ENCODE data around the gene DNAH9. TPM values are rescaled to one million over a fixed set of nuclear protein-coding genes. Genes with fewer than 3 reads are reported as not detected.
A peak's percentile ranks its signal among the peaks of the same experiment; 100 is the strongest.

The DNAH9 gene
- total and polyA plus RNA-seq, 4 donors: 9.2 to 23.4 (median 18.3) TPM

- Histone ChIP-seq H3K9me3 (ENCODE audit: control insufficient read depth, insufficient read depth, low read length) (no peaks in the 10 kb centered on the region), H3K36me3 (ENCODE audit: control insufficient read depth, insufficient read depth, low read length) (peaks cover 4% of the 10 kb centered on the region), H3K4me3 (ENCODE audit: low read depth, low read length) (no peak overlapping the region), H3K27me3 (ENCODE audit: control insufficient read depth, insufficient read depth, low read length) (no peaks in the 10 kb centered on the region), H3K4me1 (ENCODE audit: control insufficient read depth, insufficient read depth, low read length) (no peaks in the 10 kb centered on the region), H3K27ac (ENCODE audit: low read depth, low read length) (no peak overlapping the region)
- DNase-seq (ENCODE audit: low read depth in 4 of 6, low spot score in 6 of 6): no peak
- WGBS (ENCODE audit: insufficient coverage): 82% methylated on average over 8 of the region's 9 CpGs
These were observed 14.8 kb upstream of the DNAH9 start for GRCh38 chr17:11583306-11583992.

DNA sequence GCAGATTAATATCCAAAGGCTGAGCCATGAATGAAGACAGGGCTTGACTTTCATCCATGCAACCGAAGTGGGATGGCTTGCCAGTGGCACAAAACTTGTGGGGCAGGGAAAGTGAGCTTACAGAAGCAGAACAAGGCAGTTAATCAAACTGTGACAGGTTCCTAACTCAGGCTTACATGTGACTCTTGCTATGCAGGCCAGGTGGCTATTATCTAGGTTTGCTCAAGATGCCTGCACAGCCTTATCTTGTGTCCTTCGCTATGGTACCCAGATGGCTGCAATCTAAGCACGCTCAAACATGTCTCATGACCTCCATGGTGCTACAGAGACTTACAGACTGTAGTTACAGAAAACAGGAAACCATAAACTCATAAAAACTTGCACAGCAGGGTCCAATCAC is 8.6 kb upstream of the DNAH9 start:
- Histone ChIP-seq H3K36me3 (ENCODE audit: control insufficient read depth, insufficient read depth, low read length) (no peaks in the 10 kb centered on the region), H3K9me3 (ENCODE audit: control insufficient read depth, insufficient read depth, low read length) (no peaks in the 10 kb centered on the region), H3K4me3 (ENCODE audit: low read depth, low read length) (no peak overlapping the region), H3K4me1 (ENCODE audit: control insufficient read depth, insufficient read depth, low read length) (no peaks in the 10 kb centered on the region), H3K27me3 (ENCODE audit: control insufficient read depth, insufficient read depth, low read length) (no peaks in the 10 kb centered on the region), H3K27ac (ENCODE audit: low read depth, low read length) (no peak overlapping the region)
- 91% methylated on average over 2 of the region's 3 CpGs for WGBS (ENCODE audit: insufficient coverage)
- DNase-seq (ENCODE audit: low read depth in 4 of 6, low spot score in 6 of 6): no peak

- DNase-seq (ENCODE audit: low read depth in 4 of 6, low spot score in 6 of 6): no peak
- Histone ChIP-seq H3K36me3 (ENCODE audit: control insufficient read depth, insufficient read depth, low read length) (no peaks in the 10 kb centered on the region), H3K4me3 (ENCODE audit: low read depth, low read length) (no peak overlapping the region), H3K9me3 (ENCODE audit: control insufficient read depth, insufficient read depth, low read length) (no peaks in the 10 kb centered on the region), H3K27me3 (ENCODE audit: control insufficient read depth, insufficient read depth, low read length) (no peaks in the 10 kb centered on the region), H3K27ac (ENCODE audit: low read depth, low read length) (no peak overlapping the region), H3K4me1 (ENCODE audit: control insufficient read depth, insufficient read depth, low read length) (peaks cover 8% of the 10 kb centered on the region)
- WGBS (ENCODE audit: insufficient coverage): no CpG with 5 or more reads among the region's 5 CpGs
These were observed 3.4 kb downstream of the DNAH9 start for GRCh38 chr17:11601661-11602060.

DNA sequence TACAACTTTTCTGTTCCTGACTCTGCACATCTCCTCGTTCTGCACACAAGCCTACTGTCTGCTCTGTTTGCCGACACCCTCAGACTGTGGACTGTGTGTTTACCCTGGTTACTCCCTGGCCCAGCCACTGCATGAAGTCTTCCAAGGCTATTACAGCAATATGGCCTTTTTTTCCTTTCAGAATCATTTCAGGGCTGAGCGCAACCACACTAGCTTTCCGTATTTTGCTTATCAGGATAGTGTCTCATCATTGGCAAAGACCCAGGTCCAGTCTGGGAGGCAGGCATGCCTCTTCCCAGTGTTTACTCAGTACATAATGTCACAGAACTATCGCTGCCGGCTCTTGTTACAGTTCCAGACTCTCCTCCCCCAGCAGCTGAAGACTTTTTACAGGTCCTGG is 10.1 kb downstream of the DNAH9 start:
- Histone ChIP-seq H3K27me3 (ENCODE audit: control insufficient read depth, insufficient read depth, low read length) (no peaks in the 10 kb centered on the region), H3K4me1 (ENCODE audit: control insufficient read depth, insufficient read depth, low read length) (peaks cover 5% of the 10 kb centered on the region), H3K4me3 (ENCODE audit: low read depth, low read length) (no peak overlapping the region), H3K27ac (ENCODE audit: low read depth, low read length) (no peak overlapping the region), H3K36me3 (ENCODE audit: control insufficient read depth, insufficient read depth, low read length) (peaks cover 3% of the 10 kb centered on the region), H3K9me3 (ENCODE audit: control insufficient read depth, insufficient read depth, low read length) (no peaks in the 10 kb centered on the region)
- peak in 4 of 6 donors; percentile 22 to 90 (median 36) for DNase-seq (ENCODE audit: low read depth in 4 of 6, low spot score in 6 of 6)
- WGBS (ENCODE audit: insufficient coverage): 22% methylated on average over 6 of the region's 6 CpGs

DNA sequence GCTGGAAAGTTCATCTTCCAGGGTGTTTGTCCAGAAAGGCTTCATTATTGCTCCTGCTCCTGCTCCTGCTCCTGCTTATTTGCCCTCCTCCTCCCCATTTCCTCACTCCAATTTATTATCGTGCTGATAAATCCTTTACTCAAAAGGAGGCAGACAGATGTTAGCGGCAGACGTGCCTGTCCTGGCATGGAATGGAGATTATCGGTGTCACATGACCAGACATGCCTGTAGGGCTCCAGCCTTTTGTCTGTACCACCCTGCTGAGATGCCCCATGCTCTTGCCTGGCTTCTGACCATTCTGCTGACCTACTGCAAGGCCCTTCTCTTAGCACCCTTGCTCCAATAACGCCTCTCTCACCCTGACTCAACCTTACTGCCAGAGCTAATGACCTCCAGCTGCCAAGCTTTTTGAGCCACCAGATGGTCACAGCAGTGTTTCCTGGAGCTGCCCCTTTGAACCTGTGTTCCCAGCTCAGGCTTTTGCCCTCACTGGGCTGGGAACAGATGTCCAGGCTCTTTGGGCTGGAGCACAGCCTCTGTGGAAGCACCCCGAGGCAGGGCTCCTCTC is 12.8 kb downstream of the DNAH9 start:
- Histone ChIP-seq H3K36me3 (ENCODE audit: control insufficient read depth, insufficient read depth, low read length) (peaks cover 3% of the 10 kb centered on the region), H3K4me1 (ENCODE audit: control insufficient read depth, insufficient read depth, low read length) (peaks cover 5% of the 10 kb centered on the region), H3K27ac (ENCODE audit: low read depth, low read length) (no peak overlapping the region), H3K4me3 (ENCODE audit: low read depth, low read length) (no peak overlapping the region), H3K27me3 (ENCODE audit: control insufficient read depth, insufficient read depth, low read length) (no peaks in the 10 kb centered on the region), H3K9me3 (ENCODE audit: control insufficient read depth, insufficient read depth, low read length) (no peaks in the 10 kb centered on the region)
- 68% methylated on average over 6 of the region's 6 CpGs for WGBS (ENCODE audit: insufficient coverage)
- DNase-seq (ENCODE audit: low read depth in 4 of 6, low spot score in 6 of 6): peak in 1 of 6 donors; percentile 20

DNA sequence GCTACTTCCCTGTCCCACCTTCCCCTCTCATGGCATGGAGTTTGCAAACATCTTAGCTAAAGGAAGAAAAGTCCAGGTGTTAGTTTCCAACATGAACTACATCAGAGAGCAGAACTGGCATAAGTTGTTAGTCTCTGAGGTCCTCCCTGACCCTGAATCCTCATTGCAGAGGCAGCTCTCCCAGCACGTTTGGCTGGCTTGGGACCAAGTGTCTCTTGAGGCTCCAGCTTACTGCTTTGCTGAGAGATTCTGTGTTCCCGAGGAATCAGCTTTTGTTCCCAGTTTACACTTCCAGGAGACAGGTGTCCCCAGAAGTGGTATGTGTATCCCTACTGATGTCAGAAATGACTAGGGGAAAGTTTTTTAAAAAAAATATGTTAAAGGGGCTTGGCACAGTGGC is 14.7 kb downstream of the DNAH9 start:
- H3K4me1 ChIP-seq (ENCODE audit: control insufficient read depth, insufficient read depth, low read length): peaks cover 4% of the 10 kb centered on the region
- H3K4me3 ChIP-seq (ENCODE audit: low read depth, low read length): no peak overlapping the region
- DNase-seq (ENCODE audit: low read depth in 4 of 6, low spot score in 6 of 6): no peak
- H3K27ac ChIP-seq (ENCODE audit: low read depth, low read length): no peak overlapping the region
- H3K27me3 ChIP-seq (ENCODE audit: control insufficient read depth, insufficient read depth, low read length): no peaks in the 10 kb centered on the region
- H3K9me3 ChIP-seq (ENCODE audit: control insufficient read depth, insufficient read depth, low read length): no peaks in the 10 kb centered on the region
- H3K36me3 ChIP-seq (ENCODE audit: control insufficient read depth, insufficient read depth, low read length): peaks cover 6% of the 10 kb centered on the region
- 23% methylated on average over 2 of the region's 2 CpGs for WGBS (ENCODE audit: insufficient coverage)

DNA sequence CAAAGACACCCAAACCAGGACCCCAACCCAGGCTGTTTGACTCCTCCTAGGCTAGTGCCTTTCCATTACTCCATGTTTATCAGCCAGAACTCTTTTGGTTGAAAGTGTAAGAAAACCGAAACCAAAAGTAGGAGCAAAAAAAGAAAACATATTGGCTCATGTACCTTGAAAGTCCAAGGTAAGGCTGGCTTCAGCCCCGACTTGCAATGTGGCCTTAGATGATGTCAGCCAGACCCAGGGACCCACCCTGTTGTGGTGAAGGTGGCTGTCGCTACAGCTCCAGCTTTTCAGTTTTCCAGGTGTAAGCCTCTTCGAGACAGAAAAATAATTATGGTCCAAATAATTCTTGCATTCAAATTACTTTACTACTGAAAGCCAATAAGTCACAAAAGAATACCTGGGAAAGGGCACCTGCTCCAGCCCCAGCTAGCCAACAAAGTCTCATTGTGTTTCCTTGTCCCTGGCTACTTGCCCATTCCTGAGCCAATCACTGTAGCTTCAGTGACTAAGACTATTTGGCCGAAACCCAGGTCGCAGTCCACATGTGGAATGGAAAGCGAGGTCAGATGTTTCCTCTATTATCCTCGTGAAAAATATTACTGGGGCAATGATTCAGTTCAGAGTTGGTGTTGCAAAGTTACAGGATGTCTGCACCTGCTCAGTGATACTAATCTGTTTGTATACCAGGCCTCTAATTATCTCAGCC is 20.7 kb downstream of the DNAH9 start:
- no peak overlapping the region for H3K4me3 ChIP-seq (ENCODE audit: low read depth, low read length)
- 93% methylated on average over 4 of the region's 8 CpGs for WGBS (ENCODE audit: insufficient coverage)
- H3K9me3 ChIP-seq (ENCODE audit: control insufficient read depth, insufficient read depth, low read length): no peaks in the 10 kb centered on the region
- DNase-seq (ENCODE audit: low read depth in 4 of 6, low spot score in 6 of 6): no peak
- H3K27ac ChIP-seq (ENCODE audit: low read depth, low read length): no peak overlapping the region
- H3K4me1 ChIP-seq (ENCODE audit: control insufficient read depth, insufficient read depth, low read length): peaks cover 5% of the 10 kb centered on the region
- no peaks in the 10 kb centered on the region for H3K27me3 ChIP-seq (ENCODE audit: control insufficient read depth, insufficient read depth, low read length)
- peaks cover 3% of the 10 kb centered on the region for H3K36me3 ChIP-seq (ENCODE audit: control insufficient read depth, insufficient read depth, low read length)

DNA sequence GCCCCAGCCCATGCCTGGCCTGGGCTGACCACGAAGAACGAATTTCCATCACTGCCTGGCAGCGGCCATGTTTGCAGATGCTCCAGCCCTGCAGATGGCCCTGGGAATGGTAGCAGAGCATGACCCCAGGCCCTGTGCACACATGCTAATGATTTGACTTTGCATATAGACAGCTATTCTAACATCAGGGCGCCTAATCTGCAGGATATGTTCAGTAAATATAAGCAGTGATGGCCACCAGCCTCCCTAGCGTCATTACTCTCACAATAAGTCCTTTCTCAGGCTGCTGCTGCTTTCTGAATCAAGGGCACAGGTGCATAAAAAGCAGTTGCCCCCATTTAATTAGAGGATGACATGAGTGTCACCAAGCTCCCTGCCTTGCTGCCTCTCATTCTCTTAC is 24.2 kb downstream of the DNAH9 start:
- WGBS (ENCODE audit: insufficient coverage): 51% methylated on average over 4 of the region's 5 CpGs

DNA sequence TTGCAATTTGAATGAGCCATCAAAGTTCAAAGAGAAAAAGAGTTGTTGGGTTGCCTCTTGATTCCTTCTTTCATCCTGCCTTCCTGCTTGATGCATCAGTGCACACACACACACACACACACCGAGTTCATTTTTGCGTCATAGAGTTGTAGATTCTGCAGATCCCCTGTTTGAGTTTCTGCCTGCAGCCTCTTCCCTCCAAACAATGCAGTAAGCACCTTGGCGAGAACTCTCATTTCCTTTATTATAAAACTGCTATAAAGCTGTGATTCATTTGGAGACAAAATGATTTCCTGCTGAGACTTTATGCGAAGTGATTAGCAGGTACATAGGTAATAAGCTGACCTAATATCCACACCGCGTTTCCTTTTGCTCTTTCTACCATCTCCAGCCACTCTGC is 26.7 kb downstream of the DNAH9 start:
- peak in 1 of 6 donors; percentile 78 for DNase-seq (ENCODE audit: low read depth in 4 of 6, low spot score in 6 of 6)
- Histone ChIP-seq H3K9me3 (ENCODE audit: control insufficient read depth, insufficient read depth, low read length) (no peaks in the 10 kb centered on the region), H3K4me3 (ENCODE audit: low read depth, low read length) (no peak overlapping the region), H3K4me1 (ENCODE audit: control insufficient read depth, insufficient read depth, low read length) (peaks cover 5% of the 10 kb centered on the region), H3K27ac (ENCODE audit: low read depth, low read length) (no peak overlapping the region), H3K36me3 (ENCODE audit: control insufficient read depth, insufficient read depth, low read length) (no peaks in the 10 kb centered on the region), H3K27me3 (ENCODE audit: control insufficient read depth, insufficient read depth, low read length) (no peaks in the 10 kb centered on the region)
- WGBS (ENCODE audit: insufficient coverage): 77% methylated on average over 2 of the region's 6 CpGs

More for the DNA sequence above, 24.2 kb downstream of the DNAH9 start:
- Histone ChIP-seq H3K9me3 (ENCODE audit: control insufficient read depth, insufficient read depth, low read length) (no peaks in the 10 kb centered on the region), H3K4me1 (ENCODE audit: control insufficient read depth, insufficient read depth, low read length) (peaks cover 5% of the 10 kb centered on the region), H3K27ac (ENCODE audit: low read depth, low read length) (no peak overlapping the region), H3K4me3 (ENCODE audit: low read depth, low read length) (no peak overlapping the region), H3K36me3 (ENCODE audit: control insufficient read depth, insufficient read depth, low read length) (peaks cover under 1% of the 10 kb centered on the region), H3K27me3 (ENCODE audit: control insufficient read depth, insufficient read depth, low read length) (no peaks in the 10 kb centered on the region)
- DNase-seq (ENCODE audit: low read depth in 4 of 6, low spot score in 6 of 6): peak in 1 of 6 donors; percentile 56
